SK-MEL-5 (cell line): ENCODE results near the gene SDC4. TPM values are rescaled to one million over a fixed set of nuclear protein-coding genes. Genes with fewer than 3 reads are reported as not detected.
A peak's percentile ranks its signal among the peaks of the same experiment; 100 is the strongest.

Experiments used
- DNase-seq: peaks from one replicate; pipeline ENCODE4 v3.0.0-alpha.2; 2016; ENCODE audit warnings: low read depth, low spot score
- in situ Hi-C: cut with HindIII; loops from 2 replicates; pipeline ENCODE4 v1.10.0; 2016; ENCODE audit warnings: low sequenced_read_pairs, high pct_unique_total_duplicates, low pct_unique_long_range_greater_than_20kb
- polyA plus RNA-seq, 2 experiments: library from polyadenylated mRNA; depleted of rRNA; stranded (reverse); fragments of >200 nt; gene quantifications; 2 replicates each; pipeline ENCODE4 v1.2.3, GENCODE V29; 2015
- total RNA-seq: library from RNA; depleted of rRNA; stranded (reverse); fragments of >200 nt; shearing (Covaris generic); gene quantifications from 2 replicates; pipeline ENCODE4 v1.2.3, GENCODE V29; 2014; rRNA removed

SDC4 gene, protein sequence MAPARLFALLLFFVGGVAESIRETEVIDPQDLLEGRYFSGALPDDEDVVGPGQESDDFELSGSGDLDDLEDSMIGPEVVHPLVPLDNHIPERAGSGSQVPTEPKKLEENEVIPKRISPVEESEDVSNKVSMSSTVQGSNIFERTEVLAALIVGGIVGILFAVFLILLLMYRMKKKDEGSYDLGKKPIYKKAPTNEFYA
- 16.1 and 17.5 TPM in 2 replicates for total RNA-seq
- 31.9 and 33.9 TPM in 2 replicates for polyA plus RNA-seq (2015; cell fraction: cytosol; rRNA removed)
- polyA plus RNA-seq (2015; cell fraction: nucleus; rRNA removed), result 7.1 and 10.8 TPM in 2 replicates

DNA sequence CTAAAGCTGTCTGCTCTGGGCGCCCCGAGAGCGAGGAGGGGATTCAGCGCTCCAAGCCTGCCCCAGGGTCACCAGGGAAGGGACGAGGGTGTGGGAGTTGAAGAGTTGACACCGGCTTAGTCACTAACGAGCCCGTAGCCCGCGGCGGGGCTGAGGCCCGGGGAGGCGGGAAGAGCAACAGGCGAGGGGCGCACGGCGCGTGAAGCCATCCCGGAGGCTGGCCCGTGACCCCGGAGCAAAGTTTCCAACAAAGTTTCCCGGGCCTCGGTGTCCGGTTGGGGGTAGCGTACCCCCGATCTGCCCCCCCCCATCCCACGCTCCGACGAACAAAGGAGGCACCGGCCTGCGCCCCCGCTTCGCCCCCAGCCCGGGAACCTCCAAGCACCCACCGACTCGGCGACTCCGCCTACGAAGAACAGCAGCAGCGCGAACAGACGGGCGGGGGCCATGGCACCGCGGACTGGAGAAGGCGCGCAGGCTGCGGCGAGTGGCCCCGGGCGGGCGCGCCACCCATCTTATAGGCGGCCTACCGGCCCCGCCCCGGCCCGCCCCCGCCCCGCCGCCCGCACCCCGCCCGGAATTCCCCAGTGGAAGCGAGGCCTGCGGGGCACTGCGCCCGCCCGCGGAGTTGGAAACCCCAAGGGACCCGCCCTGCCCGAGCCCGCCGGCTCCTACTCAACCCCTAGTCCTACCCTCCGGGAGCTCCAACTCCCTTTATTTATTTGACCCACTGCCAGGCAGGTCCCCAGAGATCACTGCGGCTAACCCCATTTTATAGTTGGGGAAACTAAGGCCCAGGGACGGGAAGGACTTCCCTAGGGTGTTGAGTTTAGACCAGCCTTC, at the start of gene SDC4:
Gene SDC4 (minus strand): TSS at position 489 of the 843 bp plus-strand sequence. CDS start 40 bp downstream, at position 449.
- in situ Hi-C loops, result no loop called here
- DNase-seq, result peak; percentile 43

DNA sequence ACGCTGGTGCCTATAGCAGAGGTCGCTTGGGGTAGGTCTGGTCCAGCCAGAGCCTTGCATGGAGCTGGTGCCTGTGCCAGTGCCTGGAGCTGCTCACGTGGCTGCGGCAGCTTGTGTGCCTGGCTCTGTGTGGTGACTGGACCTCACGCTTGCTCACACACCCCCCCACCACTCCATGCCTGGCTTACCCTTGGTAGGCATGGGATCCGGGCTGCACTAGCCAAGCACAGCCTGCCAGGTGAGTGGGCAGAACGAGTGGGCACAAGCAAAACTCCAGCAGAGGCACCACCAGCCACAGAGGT, 46.8 kb upstream of the SDC4 start:
- DNase-seq, result no peak
- in situ Hi-C loops, result no loop called here

GRCh38 chr20:45394221-45395113, 46.2 kb upstream of the SDC4 start:
- DNase-seq, result no peak
- in situ Hi-C loops, result no loop called here

DNA sequence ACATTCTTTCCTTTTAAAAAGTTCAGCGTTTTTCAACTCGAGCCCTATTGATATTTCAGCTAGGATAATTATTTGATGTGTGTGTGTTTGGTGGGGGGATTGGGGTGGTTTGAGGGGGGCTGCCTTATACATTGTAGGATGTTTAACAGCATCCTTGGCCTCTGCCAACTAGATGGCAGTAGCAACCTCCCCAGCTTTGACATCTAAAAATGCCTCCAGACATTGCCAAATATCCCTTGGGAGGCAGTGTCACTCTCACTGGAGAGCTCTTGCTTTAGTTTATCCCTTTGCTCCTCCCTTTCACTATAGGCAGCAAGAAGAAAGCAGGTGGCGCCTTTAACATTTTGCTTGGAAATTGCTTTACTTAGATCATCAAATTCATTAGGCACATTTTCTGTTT, 44.5 kb upstream of the SDC4 start:
- in situ Hi-C loops, result no loop called here
- DNase-seq, result peak; percentile 22

GRCh38 chr20:45391559-45391958, 43.3 kb upstream of the SDC4 start:
- DNase-seq, result no peak
- in situ Hi-C loops, result no loop called here

GRCh38 chr20:45390931-45391330, 42.7 kb upstream of the SDC4 start:
- DNase-seq, result no peak
- in situ Hi-C loops, result no loop called here

- no peak for DNase-seq
- in situ Hi-C loops, result no loop called here
Measured at GRCh38 chr20:45387274-45387673, 39.0 kb upstream of the SDC4 start.

DNA sequence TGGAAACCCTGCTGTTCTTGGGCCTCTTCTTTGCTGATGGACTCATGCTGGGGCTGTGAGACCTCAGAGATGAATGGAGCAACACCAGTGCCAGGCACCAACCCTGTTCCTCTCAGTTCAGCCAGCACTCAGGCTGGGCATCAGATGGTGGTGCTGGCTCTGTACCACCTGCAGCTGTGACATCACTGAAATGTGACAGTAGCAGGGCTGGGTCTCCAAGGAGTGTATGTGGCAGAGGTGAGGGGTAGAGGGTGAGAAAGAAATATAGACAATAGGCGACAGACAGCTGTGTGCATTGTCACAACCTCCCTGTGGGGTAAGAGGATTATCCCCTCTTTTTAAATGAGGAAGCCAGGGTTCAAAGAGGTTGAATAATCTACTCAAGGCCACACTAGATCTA, 30.0 kb upstream of the SDC4 start, which contains the start of gene TP53TG5:
Gene TP53TG5 (minus strand): TSS at position 135 of the 400 bp plus-strand sequence. CDS start 89 bp downstream, at position 46.
- in situ Hi-C loops, result no loop called here

DNA sequence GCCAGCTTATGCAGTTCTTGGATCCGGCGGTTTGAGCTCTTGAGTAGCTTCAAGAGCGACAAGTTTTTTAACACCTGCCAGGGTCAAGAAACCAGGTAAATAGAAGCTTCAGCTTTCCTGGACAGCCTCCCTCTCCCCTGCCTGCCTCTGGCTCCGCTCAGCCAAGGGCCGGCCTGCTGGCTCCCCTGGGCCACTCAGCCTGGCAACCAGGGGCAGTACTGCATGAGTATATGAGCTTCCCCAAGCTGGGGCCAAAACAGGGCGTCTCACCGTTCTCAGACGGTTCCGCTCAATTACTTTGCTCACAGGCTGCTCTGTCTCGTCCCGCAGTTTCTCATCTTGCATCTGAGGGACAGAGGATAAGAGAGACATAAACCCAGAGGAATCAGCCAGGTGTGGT, 29.0 kb upstream of the SDC4 start:
- in situ Hi-C loops, result no loop called here

More for the DNA sequence above, 30.0 kb upstream of the SDC4 start, which contains the start of gene TP53TG5:
- no peak for DNase-seq

GRCh38 chr20:45374966-45375365, 26.7 kb upstream of the SDC4 start:
- in situ Hi-C loops, result no loop called here
- no peak for DNase-seq

More for the DNA sequence above, 29.0 kb upstream of the SDC4 start:
- DNase-seq, result no peak

DNA sequence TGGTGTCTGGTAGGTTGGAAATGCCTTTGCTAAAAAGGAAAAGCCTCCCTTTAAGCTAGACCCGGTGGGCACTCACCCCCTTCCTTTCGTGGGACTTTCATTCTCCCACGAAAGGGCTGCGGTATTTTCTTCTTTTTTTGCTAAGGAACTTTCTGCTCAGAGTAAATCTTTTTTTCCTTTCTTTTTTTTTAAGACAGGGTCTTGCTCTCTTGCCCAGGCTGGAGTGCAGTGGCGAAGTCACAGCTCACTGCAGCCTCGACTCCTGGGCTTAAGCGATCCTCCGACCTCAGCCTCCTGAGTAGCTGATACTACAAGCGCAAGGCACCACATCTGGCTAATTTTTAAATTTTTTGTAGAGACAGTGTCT, 25.9 kb upstream of the SDC4 start:
- in situ Hi-C loops, result no loop called here
- no peak for DNase-seq

- in situ Hi-C loops, result no loop called here
- peak; percentile 91 for DNase-seq
Measured at GRCh38 chr20:45373353-45374100, 25.3 kb upstream of the SDC4 start.

DNA sequence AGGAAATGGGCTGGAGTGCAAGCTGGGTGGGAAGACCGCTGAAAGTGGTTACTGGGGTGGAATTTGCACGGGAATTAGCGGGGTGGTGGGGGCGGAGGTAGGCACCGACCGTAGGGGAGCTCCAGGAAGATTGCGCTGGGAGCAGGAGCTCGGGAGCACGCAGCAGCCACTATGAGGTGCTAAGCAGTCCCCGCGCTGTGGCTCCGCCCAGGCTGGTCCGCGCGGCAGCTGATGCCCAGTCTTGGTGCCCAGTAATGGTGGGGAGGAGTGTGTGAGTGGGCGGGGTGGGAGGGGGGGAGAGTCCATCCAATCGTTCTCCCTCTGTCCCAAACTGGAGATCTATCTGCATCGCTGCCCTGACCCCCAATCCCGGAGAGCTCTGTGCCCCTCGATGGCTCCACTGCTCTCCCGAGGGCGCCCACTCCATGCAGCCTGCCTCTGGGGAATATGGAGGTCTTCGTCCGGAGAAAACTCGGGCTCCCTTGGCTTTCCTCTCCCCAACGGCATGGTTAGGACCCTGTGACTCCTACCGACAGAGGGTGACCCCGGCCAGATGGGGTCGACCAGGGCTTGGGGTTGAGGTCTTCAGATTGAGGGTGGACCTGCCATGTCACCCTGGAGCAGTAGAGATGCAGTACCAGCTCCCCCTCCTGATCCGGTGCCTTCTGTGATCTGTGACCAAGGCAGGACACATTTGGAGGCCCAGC, 24.6 kb upstream of the SDC4 start:
- peak; percentile 57 for DNase-seq
- in situ Hi-C loops, result no loop called here

GRCh38 chr20:45372241-45372640, 24.0 kb upstream of the SDC4 start:
- DNase-seq, result no peak
- in situ Hi-C loops, result no loop called here

GRCh38 chr20:45370571-45371160, 22.4 kb upstream of the SDC4 start:
- DNase-seq, result no peak
- in situ Hi-C loops, result no loop called here

GRCh38 chr20:45368221-45368980, 20.2 kb upstream of the SDC4 start:
- in situ Hi-C loops, result no loop called here
- DNase-seq, result no peak
